Lung (tissue), 12 donors: ENCODE measurements around the gene GALNT10. TPM values are rescaled to one million over a fixed set of nuclear protein-coding genes. Genes with fewer than 3 reads are reported as not detected.

Experiments
- ATAC-seq: fragments of 200-7000 bp; cut with Tn5 transposase; one replicate; pipeline ENCODE4 v1.9.1; 2020; ENCODE audit warnings: moderate number of reproducible peaks; ENCODE audit not compliant: insufficient read depth, low FRiP score
- DNase-seq, 3 donors: peaks; one replicate each; pipeline ENCODE4 v3.0.0-alpha.2; 2013 to 2017
- H3K27ac ChIP-seq, 2 donors: one replicate each; pipeline ENCODE4 v1.5.1; 2013; ENCODE audit warnings: mild to moderate bottlenecking in 2 of 2, moderate library complexity in 2 of 2, control low read depth in 1 of 2, inconsistent platforms in 1 of 2, low read depth in 1 of 2, low read length in 1 of 2
- H3K27me3 ChIP-seq, 3 donors: one replicate each; pipeline ENCODE4 v1.5.1; 2013; ENCODE audit warnings: low read length in 2 of 3; ENCODE audit not compliant: control insufficient read depth in 3 of 3, insufficient read depth in 3 of 3
- H3K36me3 ChIP-seq, 4 donors: one replicate each; pipeline ENCODE4 v1.5.1; 2013; ENCODE audit warnings: low read length in 4 of 4, mild to moderate bottlenecking in 1 of 4, moderate library complexity in 1 of 4; ENCODE audit not compliant: control insufficient read depth in 4 of 4, insufficient read depth in 4 of 4
- H3K4me1 ChIP-seq, 5 donors: one replicate each; pipeline ENCODE4 v1.5.1; 2013; ENCODE audit warnings: low read length in 5 of 5, mild to moderate bottlenecking in 2 of 5, moderate library complexity in 1 of 5; ENCODE audit not compliant: control insufficient read depth in 5 of 5, insufficient read depth in 5 of 5
- H3K4me3 ChIP-seq: one replicate; pipeline ENCODE4 v1.5.1; 2013; ENCODE audit warnings: mild to moderate bottlenecking, control low read depth, moderate library complexity
- H3K9ac ChIP-seq, 2 donors: one replicate each; pipeline ENCODE4 v1.5.1; 2013; ENCODE audit warnings: low read length in 2 of 2, control low read depth in 1 of 2; ENCODE audit not compliant: insufficient read depth in 1 of 2
- H3K9me3 ChIP-seq, 4 donors: one replicate each; pipeline ENCODE4 v1.5.1; 2013; ENCODE audit warnings: low read length in 3 of 4, mild to moderate bottlenecking in 1 of 4, moderate library complexity in 1 of 4; ENCODE audit not compliant: control insufficient read depth in 4 of 4, insufficient read depth in 3 of 4
- CTCF ChIP-seq: IDR thresholded peaks from 2 replicates; pipeline ENCODE4 v1.5.1; 2012; ENCODE audit warnings: mild to moderate bottlenecking; ENCODE audit errors: control extremely low read depth, extremely low read depth
- WGBS, 2 donors: extraction: QIAGEN DNeasy Blood & Tissue Kit; methylation state at CpG; one replicate each; pipeline ENCODE4 v1.1.7; 2013; 5-methylcytosine and 5-hydroxymethylcytosine counted together
- polyA plus RNA-seq, 2 donors: library from polyadenylated mRNA; stranded (reverse); fragments of 200-250 nt; gene quantifications; one replicate each; pipeline ENCODE4 v1.2.1, GENCODE V29; 2013
- total RNA-seq, 2 donors: library from RNA; depleted of rRNA in 1 of 2; stranded (reverse); fragments of >200 nt in 1 of 2; gene quantifications; one replicate each; pipeline ENCODE4 v1.2.1, GENCODE V29; 2014 to 2021
- donor health status: control.
- donor health status: control.
- donor health status: Bipolar disorder and iron deficiency.
- donor health status: healthy.
- donor health status: DM: yes; HTN: yes; CAD: no.

Gene GALNT10
- total and polyA plus RNA-seq, 4 donors = 9.0 to 70.2 (median 22.0) TPM

GRCh38 chr5:154365823-154366222, 175.3 kb downstream of the GALNT10 start:
- peaks cover 0 to 6% (median 1%) of the 10 kb centered on the region in 5 donors for H3K4me1 ChIP-seq
- no peak overlapping the region for H3K27ac ChIP-seq
- H3K9me3 ChIP-seq = no peaks in the 10 kb centered on the region
- DNase-seq (no peak), ATAC-seq (no peak)
- 37 to 71% methylated on average over 1 of the region's 1 CpG for WGBS, 2 donors
- no peak overlapping the region for H3K4me3 ChIP-seq
- no peak overlapping the region for H3K9ac ChIP-seq
- H3K27me3 ChIP-seq = no peaks in the 10 kb centered on the region
- no peak for TF ChIP-seq CTCF
- peaks cover 0 to 2% (median 0%) of the 10 kb centered on the region in 4 donors for H3K36me3 ChIP-seq

GRCh38 chr5:154366353-154366752, 175.8 kb downstream of the GALNT10 start:
- Histone ChIP-seq H3K36me3 (peaks cover 0 to 2% (median 0%) of the 10 kb centered on the region in 4 donors), H3K27ac (no peak overlapping the region), H3K27me3 (no peaks in the 10 kb centered on the region), H3K9ac (no peak overlapping the region), H3K4me3 (no peak overlapping the region), H3K9me3 (no peaks in the 10 kb centered on the region), H3K4me1 (peaks cover 0 to 8% (median 2%) of the 10 kb centered on the region in 5 donors)
- DNase-seq = no peak
- no peak for TF ChIP-seq CTCF
- no peak for ATAC-seq
- 88 to 96% methylated on average over 2 of the region's 2 CpGs for WGBS, 2 donors

GRCh38 chr5:154367101-154367500, 176.6 kb downstream of the GALNT10 start:
- peaks cover 2 to 12% (median 4%) of the 10 kb centered on the region in 5 donors for H3K4me1 ChIP-seq
- peaks cover 0 to 2% (median 0%) of the 10 kb centered on the region in 4 donors for H3K36me3 ChIP-seq
- no peak for TF ChIP-seq CTCF
- H3K4me3 ChIP-seq = no peak overlapping the region
- DNase-seq (no peak), ATAC-seq (no peak)
- H3K27ac ChIP-seq = peak overlapping the region in 1 of 2 donors; percentile 60
- no peaks in the 10 kb centered on the region for H3K27me3 ChIP-seq
- no peak overlapping the region for H3K9ac ChIP-seq
- WGBS, 2 donors = 94 to 100% methylated on average over 1 of the region's 1 CpG
- H3K9me3 ChIP-seq = no peaks in the 10 kb centered on the region
